GM23338 (cell line): Measurements from ENCODE around the gene SLC39A13. TPM values are rescaled to one million over a fixed set of nuclear protein-coding genes. Genes with fewer than 3 reads are reported as not detected.

Experiments used
- ATAC-seq: fragments of 200-7000 bp; cut with Tn5 transposase; 3 replicates; pipeline ENCODE4 v1.9.1; 2020
- DNase-seq: peaks from one replicate; pipeline ENCODE4 v3.0.0-alpha.2; 2015; ENCODE audit warnings: low spot score
- H2AFZ ChIP-seq: fragments of 200-600 bp; sonication (generic); 2 replicates; pipeline ENCODE4 v1.8.0; 2016; ENCODE audit warnings: antibody characterized with exemption, mild to moderate bottlenecking, moderate library complexity
- H3F3A ChIP-seq: fragments of 200-600 bp; sonication (generic); replicated peaks from 2 replicates; pipeline ENCODE4 v1.8.0; 2017; ENCODE audit warnings: antibody characterized with exemption, mixed run types, low read depth
- H3K27ac ChIP-seq: fragments of 200-600 bp; sonication (generic); 2 replicates; pipeline ENCODE4 v1.6.1; 2016; ENCODE audit warnings: low read depth
- H3K27me3 ChIP-seq: fragments of 200-600 bp; sonication (generic); 2 replicates; pipeline ENCODE4 v1.8.0; 2016; ENCODE audit warnings: mild to moderate bottlenecking, mixed run types, moderate library complexity; ENCODE audit not compliant: insufficient read depth
- H3K36me3 ChIP-seq: fragments of 200-600 bp; sonication (generic); 2 replicates; pipeline ENCODE4 v1.8.0; 2016; ENCODE audit warnings: mild to moderate bottlenecking; ENCODE audit not compliant: insufficient read depth
- H3K4me1 ChIP-seq: fragments of 200-600 bp; sonication (generic); 2 replicates; pipeline ENCODE4 v1.8.0; 2016; ENCODE audit warnings: mild to moderate bottlenecking, moderate library complexity; ENCODE audit not compliant: insufficient read depth
- H3K4me2 ChIP-seq: fragments of 200-600 bp; sonication (generic); 2 replicates; pipeline ENCODE4 v1.7.1; 2017; ENCODE audit warnings: mixed run types
- H3K4me3 ChIP-seq: fragments of 200-600 bp; sonication (generic); 2 replicates; pipeline ENCODE4 v1.6.1; 2016; ENCODE audit warnings: mixed run types
- H3K79me2 ChIP-seq: fragments of 200-600 bp; sonication (generic); replicated peaks from 2 replicates; pipeline ENCODE4 v1.8.0; 2017; ENCODE audit warnings: mild to moderate bottlenecking; ENCODE audit not compliant: insufficient read depth
- H3K9me2 ChIP-seq: fragments of 200-600 bp; sonication (generic); 2 replicates; pipeline ENCODE4 v1.8.0; 2017; ENCODE audit not compliant: insufficient read depth
- H4K20me1 ChIP-seq: fragments of 200-600 bp; sonication (generic); replicated peaks from 2 replicates; pipeline ENCODE4 v1.8.0; 2017; ENCODE audit warnings: mild to moderate bottlenecking; ENCODE audit not compliant: insufficient read depth
- H3K27ac Mint-ChIP-seq: 2 replicates; pipeline ENCODE4 v1.8.0; 2020; ENCODE audit warnings: inconsistent platforms, mild to moderate bottlenecking, moderate library complexity, mixed read lengths
- H3K27me3 Mint-ChIP-seq: 3 replicates; pipeline ENCODE4 v1.8.0; 2022; ENCODE audit warnings: low read depth, mild to moderate bottlenecking, moderate library complexity, mixed read lengths, inconsistent platforms; ENCODE audit not compliant: insufficient read depth, poor library complexity
- H3K36me3 Mint-ChIP-seq: 3 replicates; pipeline ENCODE4 v1.8.0; 2021; ENCODE audit warnings: low read depth, mild to moderate bottlenecking, inconsistent platforms, moderate library complexity, mixed read lengths
- H3K4me1 Mint-ChIP-seq: 3 replicates; pipeline ENCODE4 v1.8.0; 2020; ENCODE audit warnings: mild to moderate bottlenecking, inconsistent platforms, mixed read lengths
- H3K4me3 Mint-ChIP-seq: 3 replicates; pipeline ENCODE4 v1.8.0; 2021; ENCODE audit warnings: moderate library complexity, mild to moderate bottlenecking, inconsistent platforms, mixed read lengths
- H3K9me3 Mint-ChIP-seq: 3 replicates; pipeline ENCODE4 v1.8.0; 2020; ENCODE audit warnings: moderate library complexity, mild to moderate bottlenecking, inconsistent platforms, mixed read lengths
- CREB1 ChIP-seq: fragments of 250-450 bp; sonication (Bioruptor Pico); IDR thresholded peaks from 2 replicates; pipeline ENCODE4 v1.5.0; 2020; ENCODE audit warnings: low read depth, mild to moderate bottlenecking, moderate library complexity
- ETS1 ChIP-seq: IDR thresholded peaks from 2 replicates; pipeline ENCODE4 v1.6.1; 2016; ENCODE audit warnings: antibody characterized with exemption
- EZH2 ChIP-seq: fragments of 200-600 bp; sonication (generic); IDR thresholded peaks from one replicate; pipeline ENCODE4 v1.8.0; 2017; ENCODE audit warnings: antibody characterized with exemption, mild to moderate bottlenecking, low read depth; ENCODE audit not compliant: unreplicated experiment
- EZH2phosphoT487 ChIP-seq: fragments of 200-600 bp; sonication (generic); IDR thresholded peaks from one replicate; pipeline ENCODE4 v1.8.1; 2018; ENCODE audit warnings: antibody characterized with exemption; ENCODE audit not compliant: unreplicated experiment
- JUNB ChIP-seq: IDR thresholded peaks from one replicate; pipeline ENCODE4 v1.6.1; 2016; ENCODE audit warnings: antibody characterized with exemption; ENCODE audit not compliant: unreplicated experiment
- NANOG ChIP-seq: IDR thresholded peaks from 2 replicates; pipeline ENCODE4 v1.6.1; 2016; ENCODE audit warnings: antibody characterized with exemption, borderline replicate concordance
- POLR2AphosphoS5 ChIP-seq: IDR thresholded peaks from 2 replicates; pipeline ENCODE4 v1.6.1; 2016; ENCODE audit warnings: antibody characterized with exemption, low read depth
- STAT1 ChIP-seq: IDR thresholded peaks from one replicate; pipeline ENCODE4 v1.6.1; 2016; ENCODE audit warnings: antibody characterized with exemption; ENCODE audit not compliant: unreplicated experiment
- ZNF114 ChIP-seq: fragments of 250-450 bp; sonication (Bioruptor Pico); IDR thresholded peaks from 2 replicates; pipeline ENCODE4 v1.5.0; 2020; ENCODE audit warnings: mild to moderate bottlenecking, moderate library complexity
- ZNF331 ChIP-seq: fragments of 250-450 bp; sonication (Bioruptor Pico); IDR thresholded peaks from 2 replicates; pipeline ENCODE4 v1.5.0; 2020; ENCODE audit warnings: low read depth, mild to moderate bottlenecking, moderate library complexity
- polyA plus RNA-seq: library from polyadenylated mRNA; unstranded; fragments of >200 nt; fragmentation: Nextera tagmentation; extraction: Ambion mirVana; gene quantifications from 2 replicates; pipeline ENCODE4 v1.2.1, GENCODE V29; 2016
- total RNA-seq: library from RNA; depleted of rRNA; stranded (reverse); fragments of >200 nt; shearing (Covaris generic); gene quantifications from 2 replicates; pipeline ENCODE4 v1.2.3, GENCODE V29; 2014
- TF ChIP-seq, protein P1 (sequence below): IDR thresholded peaks from one replicate; pipeline ENCODE4 v1.6.1; 2018; ENCODE audit warnings: antibody characterized with exemption; ENCODE audit not compliant: unreplicated experiment
- TF ChIP-seq, protein P2 (sequence below), 2 experiments: fragments of 200-600 bp in 1 of 2; sonication (generic) in 1 of 2; conservative IDR thresholded peaks; 2 replicates each; pipeline versions ENCODE4 v1.5.1 to v1.6.1; 2016 to 2017; ENCODE audit warnings: antibody characterized with exemption in 2 of 2, low read depth in 2 of 2, mild to moderate bottlenecking in 2 of 2, moderate library complexity in 1 of 2
- TF ChIP-seq, protein P3 (sequence below): fragments of 250-450 bp; sonication (Bioruptor Pico); IDR thresholded peaks from 2 replicates; pipeline ENCODE4 v1.5.0; 2020; ENCODE audit warnings: mild to moderate bottlenecking, moderate library complexity

Gene SLC39A13
- total and polyA plus RNA-seq, 2 experiments from 2014 or later = 15.8 to 32.7 TPM

GRCh38 chr11:47359162-47359561, 49.2 kb upstream of the SLC39A13 start:
- DNase-seq = no peak
- H3K4me1 Mint-ChIP-seq = peaks cover 4% of the 10 kb centered on the region; the same call in 1 of the 3 replicates
- TF ChIP-seq JUNB (no peak), ZNF114 (no peak), STAT1 (no peak), ETS1 (no peak), EZH2 (no peak), NANOG (no peak), ZNF331 (CRISPR knock-in tag) (no peak), POLR2AphosphoS5 (no peak), CREB1 (no peak), EZH2phosphoT487 (no peak)
- TF ChIP-seq, protein P1, sequence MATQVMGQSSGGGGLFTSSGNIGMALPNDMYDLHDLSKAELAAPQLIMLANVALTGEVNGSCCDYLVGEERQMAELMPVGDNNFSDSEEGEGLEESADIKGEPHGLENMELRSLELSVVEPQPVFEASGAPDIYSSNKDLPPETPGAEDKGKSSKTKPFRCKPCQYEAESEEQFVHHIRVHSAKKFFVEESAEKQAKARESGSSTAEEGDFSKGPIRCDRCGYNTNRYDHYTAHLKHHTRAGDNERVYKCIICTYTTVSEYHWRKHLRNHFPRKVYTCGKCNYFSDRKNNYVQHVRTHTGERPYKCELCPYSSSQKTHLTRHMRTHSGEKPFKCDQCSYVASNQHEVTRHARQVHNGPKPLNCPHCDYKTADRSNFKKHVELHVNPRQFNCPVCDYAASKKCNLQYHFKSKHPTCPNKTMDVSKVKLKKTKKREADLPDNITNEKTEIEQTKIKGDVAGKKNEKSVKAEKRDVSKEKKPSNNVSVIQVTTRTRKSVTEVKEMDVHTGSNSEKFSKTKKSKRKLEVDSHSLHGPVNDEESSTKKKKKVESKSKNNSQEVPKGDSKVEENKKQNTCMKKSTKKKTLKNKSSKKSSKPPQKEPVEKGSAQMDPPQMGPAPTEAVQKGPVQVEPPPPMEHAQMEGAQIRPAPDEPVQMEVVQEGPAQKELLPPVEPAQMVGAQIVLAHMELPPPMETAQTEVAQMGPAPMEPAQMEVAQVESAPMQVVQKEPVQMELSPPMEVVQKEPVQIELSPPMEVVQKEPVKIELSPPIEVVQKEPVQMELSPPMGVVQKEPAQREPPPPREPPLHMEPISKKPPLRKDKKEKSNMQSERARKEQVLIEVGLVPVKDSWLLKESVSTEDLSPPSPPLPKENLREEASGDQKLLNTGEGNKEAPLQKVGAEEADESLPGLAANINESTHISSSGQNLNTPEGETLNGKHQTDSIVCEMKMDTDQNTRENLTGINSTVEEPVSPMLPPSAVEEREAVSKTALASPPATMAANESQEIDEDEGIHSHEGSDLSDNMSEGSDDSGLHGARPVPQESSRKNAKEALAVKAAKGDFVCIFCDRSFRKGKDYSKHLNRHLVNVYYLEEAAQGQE = no peak
- TF ChIP-seq, protein P2, sequence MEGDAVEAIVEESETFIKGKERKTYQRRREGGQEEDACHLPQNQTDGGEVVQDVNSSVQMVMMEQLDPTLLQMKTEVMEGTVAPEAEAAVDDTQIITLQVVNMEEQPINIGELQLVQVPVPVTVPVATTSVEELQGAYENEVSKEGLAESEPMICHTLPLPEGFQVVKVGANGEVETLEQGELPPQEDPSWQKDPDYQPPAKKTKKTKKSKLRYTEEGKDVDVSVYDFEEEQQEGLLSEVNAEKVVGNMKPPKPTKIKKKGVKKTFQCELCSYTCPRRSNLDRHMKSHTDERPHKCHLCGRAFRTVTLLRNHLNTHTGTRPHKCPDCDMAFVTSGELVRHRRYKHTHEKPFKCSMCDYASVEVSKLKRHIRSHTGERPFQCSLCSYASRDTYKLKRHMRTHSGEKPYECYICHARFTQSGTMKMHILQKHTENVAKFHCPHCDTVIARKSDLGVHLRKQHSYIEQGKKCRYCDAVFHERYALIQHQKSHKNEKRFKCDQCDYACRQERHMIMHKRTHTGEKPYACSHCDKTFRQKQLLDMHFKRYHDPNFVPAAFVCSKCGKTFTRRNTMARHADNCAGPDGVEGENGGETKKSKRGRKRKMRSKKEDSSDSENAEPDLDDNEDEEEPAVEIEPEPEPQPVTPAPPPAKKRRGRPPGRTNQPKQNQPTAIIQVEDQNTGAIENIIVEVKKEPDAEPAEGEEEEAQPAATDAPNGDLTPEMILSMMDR (conservative IDR thresholded peaks at IDR 0.05; ENCODE audit: low read depth in 2 of 2) = no peak
- TF ChIP-seq, protein P3, sequence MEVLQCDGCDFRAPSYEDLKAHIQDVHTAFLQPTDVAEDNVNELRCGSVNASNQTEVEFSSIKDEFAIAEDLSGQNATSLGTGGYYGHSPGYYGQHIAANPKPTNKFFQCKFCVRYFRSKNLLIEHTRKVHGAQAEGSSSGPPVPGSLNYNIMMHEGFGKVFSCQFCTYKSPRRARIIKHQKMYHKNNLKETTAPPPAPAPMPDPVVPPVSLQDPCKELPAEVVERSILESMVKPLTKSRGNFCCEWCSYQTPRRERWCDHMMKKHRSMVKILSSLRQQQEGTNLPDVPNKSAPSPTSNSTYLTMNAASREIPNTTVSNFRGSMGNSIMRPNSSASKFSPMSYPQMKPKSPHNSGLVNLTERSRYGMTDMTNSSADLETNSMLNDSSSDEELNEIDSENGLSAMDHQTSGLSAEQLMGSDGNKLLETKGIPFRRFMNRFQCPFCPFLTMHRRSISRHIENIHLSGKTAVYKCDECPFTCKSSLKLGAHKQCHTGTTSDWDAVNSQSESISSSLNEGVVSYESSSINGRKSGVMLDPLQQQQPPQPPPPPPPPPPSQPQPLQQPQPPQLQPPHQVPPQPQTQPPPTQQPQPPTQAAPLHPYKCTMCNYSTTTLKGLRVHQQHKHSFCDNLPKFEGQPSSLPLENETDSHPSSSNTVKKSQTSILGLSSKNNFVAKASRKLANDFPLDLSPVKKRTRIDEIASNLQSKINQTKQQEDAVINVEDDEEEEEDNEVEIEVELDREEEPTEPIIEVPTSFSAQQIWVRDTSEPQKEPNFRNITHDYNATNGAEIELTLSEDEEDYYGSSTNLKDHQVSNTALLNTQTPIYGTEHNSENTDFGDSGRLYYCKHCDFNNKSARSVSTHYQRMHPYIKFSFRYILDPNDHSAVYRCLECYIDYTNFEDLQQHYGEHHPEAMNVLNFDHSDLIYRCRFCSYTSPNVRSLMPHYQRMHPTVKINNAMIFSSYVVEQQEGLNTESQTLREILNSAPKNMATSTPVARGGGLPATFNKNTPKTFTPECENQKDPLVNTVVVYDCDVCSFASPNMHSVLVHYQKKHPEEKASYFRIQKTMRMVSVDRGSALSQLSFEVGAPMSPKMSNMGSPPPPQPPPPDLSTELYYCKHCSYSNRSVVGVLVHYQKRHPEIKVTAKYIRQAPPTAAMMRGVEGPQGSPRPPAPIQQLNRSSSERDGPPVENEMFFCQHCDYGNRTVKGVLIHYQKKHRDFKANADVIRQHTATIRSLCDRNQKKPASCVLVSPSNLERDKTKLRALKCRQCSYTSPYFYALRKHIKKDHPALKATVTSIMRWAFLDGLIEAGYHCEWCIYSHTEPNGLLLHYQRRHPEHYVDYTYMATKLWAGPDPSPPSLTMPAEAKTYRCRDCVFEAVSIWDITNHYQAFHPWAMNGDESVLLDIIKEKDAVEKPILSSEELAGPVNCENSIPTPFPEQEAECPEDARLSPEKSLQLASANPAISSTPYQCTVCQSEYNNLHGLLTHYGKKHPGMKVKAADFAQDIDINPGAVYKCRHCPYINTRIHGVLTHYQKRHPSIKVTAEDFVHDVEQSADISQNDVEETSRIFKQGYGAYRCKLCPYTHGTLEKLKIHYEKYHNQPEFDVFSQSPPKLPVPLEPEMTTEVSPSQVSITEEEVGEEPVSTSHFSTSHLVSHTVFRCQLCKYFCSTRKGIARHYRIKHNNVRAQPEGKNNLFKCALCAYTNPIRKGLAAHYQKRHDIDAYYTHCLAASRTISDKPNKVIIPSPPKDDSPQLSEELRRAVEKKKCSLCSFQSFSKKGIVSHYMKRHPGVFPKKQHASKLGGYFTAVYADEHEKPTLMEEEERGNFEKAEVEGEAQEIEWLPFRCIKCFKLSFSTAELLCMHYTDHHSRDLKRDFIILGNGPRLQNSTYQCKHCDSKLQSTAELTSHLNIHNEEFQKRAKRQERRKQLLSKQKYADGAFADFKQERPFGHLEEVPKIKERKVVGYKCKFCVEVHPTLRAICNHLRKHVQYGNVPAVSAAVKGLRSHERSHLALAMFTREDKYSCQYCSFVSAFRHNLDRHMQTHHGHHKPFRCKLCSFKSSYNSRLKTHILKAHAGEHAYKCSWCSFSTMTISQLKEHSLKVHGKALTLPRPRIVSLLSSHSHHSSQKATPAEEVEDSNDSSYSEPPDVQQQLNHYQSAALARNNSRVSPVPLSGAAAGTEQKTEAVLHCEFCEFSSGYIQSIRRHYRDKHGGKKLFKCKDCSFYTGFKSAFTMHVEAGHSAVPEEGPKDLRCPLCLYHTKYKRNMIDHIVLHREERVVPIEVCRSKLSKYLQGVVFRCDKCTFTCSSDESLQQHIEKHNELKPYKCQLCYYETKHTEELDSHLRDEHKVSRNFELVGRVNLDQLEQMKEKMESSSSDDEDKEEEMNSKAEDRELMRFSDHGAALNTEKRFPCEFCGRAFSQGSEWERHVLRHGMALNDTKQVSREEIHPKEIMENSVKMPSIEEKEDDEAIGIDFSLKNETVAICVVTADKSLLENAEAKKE = no peak
- H3K9me2 ChIP-seq = no peaks in the 10 kb centered on the region
- peaks cover 5% of the 10 kb centered on the region; the same call in 1 of the 2 replicates for H3K4me1 ChIP-seq
- H3F3A ChIP-seq = peaks cover 20% of the 10 kb centered on the region
- no peak for ATAC-seq
- no peak overlapping the region for H3K4me3 ChIP-seq
- no peaks in the 10 kb centered on the region; the same call in 2 of the 3 replicates for H3K36me3 Mint-ChIP-seq
- no peaks in the 10 kb centered on the region for H3K36me3 ChIP-seq
- H4K20me1 ChIP-seq = no peaks in the 10 kb centered on the region
- no peak overlapping the region for H3K27ac ChIP-seq
- no peaks in the 10 kb centered on the region for H3K79me2 ChIP-seq
- H3K4me2 ChIP-seq = no peak overlapping the region
- no peak overlapping the region for H3K27ac Mint-ChIP-seq
- H3K4me3 Mint-ChIP-seq = no peak overlapping the region
- H2AFZ ChIP-seq = no peak overlapping the region
- H3K27me3 ChIP-seq = no peaks in the 10 kb centered on the region
- H3K27me3 Mint-ChIP-seq = peaks cover 9% of the 10 kb centered on the region
- H3K9me3 Mint-ChIP-seq = no peaks in the 10 kb centered on the region
